Ishikawa (cell line): ENCODE results near the gene TRIM71.

Source experiments
- CEBPB ChIP-seq: IDR thresholded peaks from 2 replicates; pipeline ENCODE4 v1.6.1; 2012
- CREB1 ChIP-seq: IDR thresholded peaks from 2 replicates; pipeline ENCODE4 v1.6.1; 2012; ENCODE audit warnings: low read depth
- EGR1 ChIP-seq: IDR thresholded peaks from 2 replicates; pipeline ENCODE4 v1.6.1; 2012
- EP300 ChIP-seq: IDR thresholded peaks from 2 replicates; pipeline ENCODE4 v1.6.1; 2012; ENCODE audit warnings: borderline replicate concordance
- FOXM1 ChIP-seq: IDR thresholded peaks from 2 replicates; pipeline ENCODE4 v1.6.1; 2012; ENCODE audit warnings: low read depth, borderline replicate concordance
- NFIC ChIP-seq: IDR thresholded peaks from 2 replicates; pipeline ENCODE4 v1.6.1; 2012
- RAD21 ChIP-seq: IDR thresholded peaks from 2 replicates; pipeline ENCODE4 v1.6.1; 2012; ENCODE audit warnings: low read depth
- TAF1 ChIP-seq: IDR thresholded peaks from 2 replicates; pipeline ENCODE4 v1.6.1; 2012; ENCODE audit warnings: low read depth, mild to moderate bottlenecking
- TCF12 ChIP-seq: IDR thresholded peaks from 2 replicates; pipeline ENCODE4 v1.6.1; 2012; ENCODE audit warnings: low read depth
- TEAD4 ChIP-seq: IDR thresholded peaks from 2 replicates; pipeline ENCODE4 v1.6.1; 2012
- YY1 ChIP-seq: IDR thresholded peaks from 2 replicates; pipeline ENCODE4 v1.6.1; 2012; ENCODE audit warnings: low read depth
- ZBTB7A ChIP-seq: IDR thresholded peaks from 2 replicates; pipeline ENCODE4 v1.6.1; 2012; ENCODE audit warnings: low read depth
- TF ChIP-seq, protein P1 (sequence below): IDR thresholded peaks from 2 replicates; pipeline ENCODE4 v1.6.1; 2012
- TF ChIP-seq, protein P2 (sequence below): IDR thresholded peaks from 2 replicates; pipeline ENCODE4 v1.6.1; 2012
- TF ChIP-seq, protein P3 (sequence below): IDR thresholded peaks from 2 replicates; pipeline ENCODE4 v1.6.1; 2012; ENCODE audit warnings: low read depth, mild to moderate bottlenecking

The TRIM71 gene

GRCh38 chr3:32844914-32845313 is 27.1 kb downstream of the TRIM71 start:
- TF ChIP-seq CREB1 = no peak
- TF ChIP-seq, protein P1, sequence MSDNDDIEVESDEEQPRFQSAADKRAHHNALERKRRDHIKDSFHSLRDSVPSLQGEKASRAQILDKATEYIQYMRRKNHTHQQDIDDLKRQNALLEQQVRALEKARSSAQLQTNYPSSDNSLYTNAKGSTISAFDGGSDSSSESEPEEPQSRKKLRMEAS = no peak
- TF ChIP-seq YY1 = no peak
- no peak for TF ChIP-seq NFIC
- TF ChIP-seq TEAD4 = no peak
- no peak for TF ChIP-seq EP300
- no peak for TF ChIP-seq TCF12
- TF ChIP-seq, protein P2, sequence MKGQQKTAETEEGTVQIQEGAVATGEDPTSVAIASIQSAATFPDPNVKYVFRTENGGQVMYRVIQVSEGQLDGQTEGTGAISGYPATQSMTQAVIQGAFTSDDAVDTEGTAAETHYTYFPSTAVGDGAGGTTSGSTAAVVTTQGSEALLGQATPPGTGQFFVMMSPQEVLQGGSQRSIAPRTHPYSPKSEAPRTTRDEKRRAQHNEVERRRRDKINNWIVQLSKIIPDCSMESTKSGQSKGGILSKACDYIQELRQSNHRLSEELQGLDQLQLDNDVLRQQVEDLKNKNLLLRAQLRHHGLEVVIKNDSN = no peak

DNA sequence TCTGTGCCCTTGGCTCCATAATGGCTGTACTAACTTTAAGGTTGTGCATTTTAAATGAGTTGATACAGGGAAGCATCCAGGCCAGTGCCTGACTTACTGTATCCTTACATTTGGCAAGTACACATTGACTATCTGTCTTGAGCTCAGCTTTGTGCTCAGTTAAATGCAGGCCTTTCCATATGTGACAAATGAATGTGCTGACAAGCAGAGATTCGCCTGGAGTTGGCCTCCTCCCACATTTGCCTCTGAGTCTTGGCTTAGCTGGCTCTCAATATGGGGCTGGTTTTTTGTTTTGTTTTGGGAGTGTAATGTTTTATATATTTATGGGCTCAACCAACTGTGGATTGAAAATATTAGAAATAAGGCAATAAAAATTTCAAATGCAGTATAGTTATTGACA is 29.7 kb downstream of the TRIM71 start:
- TF ChIP-seq, protein P3, sequence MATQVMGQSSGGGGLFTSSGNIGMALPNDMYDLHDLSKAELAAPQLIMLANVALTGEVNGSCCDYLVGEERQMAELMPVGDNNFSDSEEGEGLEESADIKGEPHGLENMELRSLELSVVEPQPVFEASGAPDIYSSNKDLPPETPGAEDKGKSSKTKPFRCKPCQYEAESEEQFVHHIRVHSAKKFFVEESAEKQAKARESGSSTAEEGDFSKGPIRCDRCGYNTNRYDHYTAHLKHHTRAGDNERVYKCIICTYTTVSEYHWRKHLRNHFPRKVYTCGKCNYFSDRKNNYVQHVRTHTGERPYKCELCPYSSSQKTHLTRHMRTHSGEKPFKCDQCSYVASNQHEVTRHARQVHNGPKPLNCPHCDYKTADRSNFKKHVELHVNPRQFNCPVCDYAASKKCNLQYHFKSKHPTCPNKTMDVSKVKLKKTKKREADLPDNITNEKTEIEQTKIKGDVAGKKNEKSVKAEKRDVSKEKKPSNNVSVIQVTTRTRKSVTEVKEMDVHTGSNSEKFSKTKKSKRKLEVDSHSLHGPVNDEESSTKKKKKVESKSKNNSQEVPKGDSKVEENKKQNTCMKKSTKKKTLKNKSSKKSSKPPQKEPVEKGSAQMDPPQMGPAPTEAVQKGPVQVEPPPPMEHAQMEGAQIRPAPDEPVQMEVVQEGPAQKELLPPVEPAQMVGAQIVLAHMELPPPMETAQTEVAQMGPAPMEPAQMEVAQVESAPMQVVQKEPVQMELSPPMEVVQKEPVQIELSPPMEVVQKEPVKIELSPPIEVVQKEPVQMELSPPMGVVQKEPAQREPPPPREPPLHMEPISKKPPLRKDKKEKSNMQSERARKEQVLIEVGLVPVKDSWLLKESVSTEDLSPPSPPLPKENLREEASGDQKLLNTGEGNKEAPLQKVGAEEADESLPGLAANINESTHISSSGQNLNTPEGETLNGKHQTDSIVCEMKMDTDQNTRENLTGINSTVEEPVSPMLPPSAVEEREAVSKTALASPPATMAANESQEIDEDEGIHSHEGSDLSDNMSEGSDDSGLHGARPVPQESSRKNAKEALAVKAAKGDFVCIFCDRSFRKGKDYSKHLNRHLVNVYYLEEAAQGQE = no peak
- TF ChIP-seq, protein P2 = no peak
- TF ChIP-seq TAF1 (no peak), ZBTB7A (no peak), FOXM1 (no peak), NFIC (no peak), TCF12 (no peak), RAD21 (no peak), CEBPB (no peak), CREB1 (no peak), YY1 (no peak), EP300 (no peak), TEAD4 (no peak)
- TF ChIP-seq, protein P1 = no peak

DNA sequence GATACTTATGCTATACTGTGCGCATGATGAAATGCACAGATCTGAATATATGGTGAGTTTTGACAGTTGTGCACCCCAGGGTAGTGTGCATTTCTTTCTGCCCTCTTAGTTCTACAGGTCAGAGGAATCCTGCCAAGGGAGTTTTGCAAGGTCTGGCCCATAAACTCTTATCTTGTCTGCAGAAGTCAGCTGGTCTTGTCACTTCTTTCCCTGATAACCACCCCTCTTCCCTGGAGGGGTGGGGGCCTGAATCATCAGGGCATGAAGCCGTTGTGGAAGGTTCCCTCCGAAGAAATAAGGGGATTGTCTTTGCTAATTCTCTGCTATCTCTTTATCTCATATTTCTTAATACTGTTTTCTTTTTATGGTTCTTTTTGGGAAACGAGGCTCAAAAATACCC is 30.4 kb downstream of the TRIM71 start:
- TF ChIP-seq NFIC (no peak), YY1 (no peak), CEBPB (no peak), CREB1 (no peak), TEAD4 (no peak), RAD21 (no peak), ZBTB7A (no peak), TAF1 (no peak), TCF12 (no peak), EP300 (no peak), FOXM1 (no peak), EGR1 (no peak)
- TF ChIP-seq, protein P2 = no peak
- TF ChIP-seq, protein P1 = no peak
- TF ChIP-seq, protein P3 = no peak

DNA sequence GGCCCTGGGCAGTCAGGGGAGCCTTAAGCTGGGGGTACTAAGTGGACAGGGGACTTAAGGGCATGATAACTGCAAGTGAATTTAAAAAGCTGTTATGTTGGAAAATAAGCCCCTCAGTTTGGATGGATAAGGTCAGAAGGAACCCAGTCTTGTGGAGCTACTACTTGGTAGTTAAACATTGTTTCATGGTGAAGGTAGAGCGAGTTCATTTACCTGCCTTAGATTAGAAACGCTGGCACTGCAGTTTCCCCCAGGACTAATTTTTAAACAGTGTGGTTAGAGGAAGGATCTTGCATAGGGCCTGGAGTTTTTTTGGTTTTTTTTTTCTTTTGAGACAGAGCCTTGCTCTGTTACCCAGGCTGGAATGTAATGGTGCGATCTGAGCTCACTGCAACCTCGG is 31.2 kb downstream of the TRIM71 start:
- TF ChIP-seq TCF12 (no peak), EGR1 (no peak)

GRCh38 chr3:32850226-32850625 is 32.4 kb downstream of the TRIM71 start:
- TF ChIP-seq FOXM1 (no peak), CREB1 (no peak), EP300 (no peak), CEBPB (no peak), RAD21 (no peak), YY1 (no peak)
- TF ChIP-seq, protein P3 = no peak
- TF ChIP-seq, protein P2 = no peak
